Neural progenitor cell (in vitro differentiated cells): ENCODE data around the gene OR6J1. TPM values are rescaled to one million over a fixed set of nuclear protein-coding genes. Genes with fewer than 3 reads are reported as not detected.

ENCODE experiments used
- DNase-seq: peaks from one replicate; pipeline ENCODE4 v3.0.0-alpha.2; 2016; ENCODE audit warnings: low spot score
- H2AFZ ChIP-seq: fragments of 200-600 bp; sonication (generic); replicated peaks from 2 replicates; pipeline ENCODE4 v1.6.1; 2016; ENCODE audit warnings: antibody characterized with exemption
- H3F3A ChIP-seq: fragments of 200-600 bp; sonication (generic); 2 replicates; pipeline ENCODE4 v1.6.1; 2016; ENCODE audit warnings: antibody characterized with exemption, low read depth
- H3K27ac ChIP-seq: fragments of 200-600 bp; sonication (generic); 2 replicates; pipeline ENCODE4 v1.5.1; 2016; ENCODE audit warnings: mild to moderate bottlenecking
- H3K27me3 ChIP-seq: fragments of 200-600 bp; sonication (generic); 2 replicates; pipeline ENCODE4 v1.6.1; 2016; ENCODE audit warnings: mild to moderate bottlenecking, moderate library complexity
- H3K36me3 ChIP-seq: fragments of 200-600 bp; sonication (generic); 2 replicates; pipeline ENCODE4 v1.5.1; 2016
- H3K4me1 ChIP-seq: fragments of 200-600 bp; sonication (generic); 2 replicates; pipeline ENCODE4 v1.6.1; 2016; ENCODE audit warnings: mixed run types
- H3K4me2 ChIP-seq: fragments of 200-600 bp; sonication (generic); 2 replicates; pipeline ENCODE4 v1.6.1; 2016
- H3K4me3 ChIP-seq: fragments of 200-600 bp; sonication (generic); 2 replicates; pipeline ENCODE4 v1.5.1; 2016
- H3K79me2 ChIP-seq: fragments of 200-600 bp; sonication (generic); 2 replicates; pipeline ENCODE4 v1.6.1; 2016; ENCODE audit warnings: low read depth
- H3K9ac ChIP-seq: fragments of 200-600 bp; sonication (generic); 2 replicates; pipeline ENCODE4 v1.6.1; 2016
- H3K9me3 ChIP-seq: fragments of 200-600 bp; sonication (generic); 2 replicates; pipeline ENCODE4 v1.5.1; 2016; ENCODE audit warnings: low read depth
- H4K20me1 ChIP-seq: fragments of 200-600 bp; sonication (generic); 2 replicates; pipeline ENCODE4 v1.6.1; 2016; ENCODE audit warnings: low read depth
- H3K27ac Mint-ChIP-seq: 3 replicates; pipeline ENCODE4 v1.8.0; 2021; ENCODE audit warnings: mixed read lengths
- H3K27me3 Mint-ChIP-seq: 2 replicates; pipeline ENCODE4 v1.8.0; 2022; ENCODE audit warnings: low read depth, mild to moderate bottlenecking, inconsistent platforms, moderate library complexity, mixed read lengths; ENCODE audit not compliant: insufficient read depth
- H3K36me3 Mint-ChIP-seq: 3 replicates; pipeline ENCODE4 v1.8.0; 2021; ENCODE audit warnings: mixed read lengths
- H3K4me1 Mint-ChIP-seq: 3 replicates; pipeline ENCODE4 v1.8.0; 2021; ENCODE audit warnings: mixed read lengths
- H3K4me3 Mint-ChIP-seq: 3 replicates; pipeline ENCODE4 v1.8.0; 2021; ENCODE audit warnings: mild to moderate bottlenecking, moderate library complexity, mixed read lengths
- H3K9me3 Mint-ChIP-seq: 3 replicates; pipeline ENCODE4 v1.8.0; 2020; ENCODE audit warnings: mixed read lengths
- CTCF ChIP-seq: fragments of 200-600 bp; sonication (generic); IDR thresholded peaks from 2 replicates; pipeline ENCODE4 v1.5.1; 2017; ENCODE audit warnings: antibody characterized with exemption, mild to moderate bottlenecking
- EZH2 ChIP-seq: fragments of 200-600 bp; sonication (generic); IDR thresholded peaks from 2 replicates; pipeline ENCODE4 v1.6.1; 2017; ENCODE audit warnings: antibody characterized with exemption, mild to moderate bottlenecking, moderate library complexity
- EZH2phosphoT487 ChIP-seq: fragments of 200-600 bp; sonication (generic); IDR thresholded peaks from 2 replicates; pipeline ENCODE4 v1.6.1; 2017; ENCODE audit warnings: antibody characterized with exemption
- total RNA-seq: library from RNA; depleted of rRNA; stranded (reverse); fragments of >200 nt; gene quantifications from 2 replicates; pipeline ENCODE4 v1.2.3, GENCODE V29; 2015; ENCODE audit warnings: low replicate concordance

The OR6J1 gene
- total RNA-seq, 1 donor from 2014 or later: not detected

- H3K79me2 ChIP-seq: no peaks in the 10 kb centered on the region
- H4K20me1 ChIP-seq: no peaks in the 10 kb centered on the region
- no peaks in the 10 kb centered on the region for H3F3A ChIP-seq
- Mint-ChIP-seq H3K36me3 (peaks cover 2% of the 10 kb centered on the region), H3K27me3 (peaks cover 8% of the 10 kb centered on the region), H3K4me3 (no peak overlapping the region), H3K9me3 (peaks cover 23% of the 10 kb centered on the region), H3K27ac (no peak overlapping the region), H3K4me1 (no peaks in the 10 kb centered on the region)
- no peaks in the 10 kb centered on the region for H3K36me3 ChIP-seq
- no peak overlapping the region for H2AFZ ChIP-seq
- no peak overlapping the region for H3K4me2 ChIP-seq
- H3K9me3 ChIP-seq: no peaks in the 10 kb centered on the region
- H3K9ac ChIP-seq: no peak overlapping the region
- H3K4me1 ChIP-seq: no peaks in the 10 kb centered on the region
- no peak overlapping the region for H3K27ac ChIP-seq
- DNase-seq: no peak
- H3K4me3 ChIP-seq: no peak overlapping the region
- TF ChIP-seq EZH2phosphoT487 (no peak), EZH2 (no peak), CTCF (no peak)
- H3K27me3 ChIP-seq: no peaks in the 10 kb centered on the region
Measured at GRCh38 chr14:22634233-22634900, 9.8 kb downstream of the OR6J1 start.

GRCh38 chr14:22630486-22630885, 13.7 kb downstream of the OR6J1 start:
- no peak for DNase-seq
- Histone ChIP-seq H3K9ac (no peak overlapping the region), H3K4me2 (no peak overlapping the region), H3F3A (no peaks in the 10 kb centered on the region), H3K27me3 (no peaks in the 10 kb centered on the region), H2AFZ (no peak overlapping the region), H3K9me3 (no peaks in the 10 kb centered on the region), H4K20me1 (no peaks in the 10 kb centered on the region), H3K36me3 (no peaks in the 10 kb centered on the region), H3K27ac (no peak overlapping the region), H3K4me3 (no peak overlapping the region), H3K79me2 (no peaks in the 10 kb centered on the region), H3K4me1 (no peaks in the 10 kb centered on the region)
- peaks cover 8% of the 10 kb centered on the region for H3K27me3 Mint-ChIP-seq
- peaks cover 16% of the 10 kb centered on the region for H3K9me3 Mint-ChIP-seq
- H3K27ac Mint-ChIP-seq: no peak overlapping the region
- H3K36me3 Mint-ChIP-seq: no peaks in the 10 kb centered on the region
- H3K4me1 Mint-ChIP-seq: no peaks in the 10 kb centered on the region
- TF ChIP-seq EZH2phosphoT487 (no peak), CTCF (no peak), EZH2 (no peak)
- H3K4me3 Mint-ChIP-seq: no peak overlapping the region

- no peak overlapping the region for H3K4me3 Mint-ChIP-seq
- Histone ChIP-seq H3K9me3 (no peaks in the 10 kb centered on the region), H3K4me1 (no peaks in the 10 kb centered on the region), H3K4me3 (no peak overlapping the region), H3K4me2 (no peak overlapping the region), H3K27ac (no peak overlapping the region), H2AFZ (no peak overlapping the region), H3K9ac (no peak overlapping the region), H3K36me3 (no peaks in the 10 kb centered on the region), H4K20me1 (no peaks in the 10 kb centered on the region), H3F3A (no peaks in the 10 kb centered on the region), H3K27me3 (no peaks in the 10 kb centered on the region), H3K79me2 (no peaks in the 10 kb centered on the region)
- peaks cover 8% of the 10 kb centered on the region for H3K27me3 Mint-ChIP-seq
- no peak for DNase-seq
- TF ChIP-seq CTCF: no peak
- TF ChIP-seq EZH2: no peak
- TF ChIP-seq EZH2phosphoT487: no peak
- no peaks in the 10 kb centered on the region for H3K36me3 Mint-ChIP-seq
- H3K9me3 Mint-ChIP-seq: peaks cover 16% of the 10 kb centered on the region
- H3K4me1 Mint-ChIP-seq: no peaks in the 10 kb centered on the region
- no peak overlapping the region for H3K27ac Mint-ChIP-seq
Measured at GRCh38 chr14:22630066-22630465, 14.1 kb downstream of the OR6J1 start.
